Right atrium auricular region (tissue), 2 donors: ENCODE measurements around the gene BPI. TPM values are rescaled to one million over a fixed set of nuclear protein-coding genes. Genes with fewer than 3 reads are reported as not detected.

Experiments used
- DNase-seq: peaks from one replicate; pipeline ENCODE4 v3.0.0-alpha.2; 2019; ENCODE audit warnings: low spot score
- H3K27ac ChIP-seq, 2 donors: fragments of 200-600 bp; sonication (generic); 1 replicate in 1 of 2; 2 replicates in 1 of 2; pipeline ENCODE4 v1.5.1; 2016 to 2019
- H3K27me3 ChIP-seq, 2 donors: fragments of 200-600 bp; sonication (generic); one replicate each; pipeline versions ENCODE4 v1.5.1 to v1.6.0; 2017 to 2019
- H3K36me3 ChIP-seq: fragments of 200-600 bp; sonication (generic); one replicate; pipeline ENCODE4 v1.5.1; 2016
- H3K4me1 ChIP-seq, 2 donors: fragments of 200-600 bp; sonication (generic); one replicate each; pipeline versions ENCODE4 v1.5.1 to v1.6.0; 2017 to 2019
- H3K4me3 ChIP-seq, 2 donors: fragments of 200-600 bp; sonication (generic); 1 replicate in 1 of 2; 2 replicates in 1 of 2; pipeline ENCODE4 v1.5.1; 2017 to 2019; ENCODE audit warnings: mild to moderate bottlenecking in 1 of 2, moderate library complexity in 1 of 2
- H3K9me3 ChIP-seq, 2 donors: fragments of 200-600 bp; sonication (generic); one replicate each; pipeline ENCODE4 v1.5.1; 2019
- total RNA-seq, 2 donors: library from RNA; depleted of rRNA; stranded (reverse); fragments of >200 nt; gene quantifications; one replicate each; pipeline ENCODE4 v1.1.0, GENCODE V29; 2016
- TF ChIP-seq, protein P1 (sequence below), 2 donors: fragments of 200-600 bp; sonication (generic); IDR thresholded peaks; one replicate each; pipeline ENCODE4 v1.5.1; 2019; ENCODE audit warnings: antibody characterized with exemption in 2 of 2

The BPI gene
- total RNA-seq, 2 donors from 2014 or later, result not detected

DNA sequence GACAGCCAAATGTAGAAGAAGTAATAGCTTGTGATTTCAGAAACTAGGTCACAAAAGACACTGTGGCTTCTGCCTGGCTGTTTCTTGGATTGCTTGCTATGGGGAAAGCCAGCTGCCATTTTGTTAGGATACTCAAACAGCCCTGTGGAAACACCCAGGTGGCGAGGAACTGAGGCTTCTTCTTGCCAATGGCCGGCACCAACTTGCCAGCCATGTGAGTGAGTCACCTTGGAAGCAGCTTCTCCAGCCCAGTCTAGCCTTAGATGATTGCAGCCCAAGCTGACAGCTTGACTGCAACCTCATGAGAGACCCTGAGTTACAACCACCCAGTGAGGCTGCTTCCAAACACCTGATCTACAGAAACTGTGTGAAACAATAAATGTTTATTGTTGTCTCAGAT, 31.6 kb upstream of the BPI start:
- H3K4me1 ChIP-seq, result peaks cover 0 to 14% of the 10 kb centered on the region in 2 donors
- H3K27ac ChIP-seq, result peak overlapping the region in 1 of 2 donors; percentile 11
- DNase-seq, result no peak
- TF ChIP-seq, protein P1, sequence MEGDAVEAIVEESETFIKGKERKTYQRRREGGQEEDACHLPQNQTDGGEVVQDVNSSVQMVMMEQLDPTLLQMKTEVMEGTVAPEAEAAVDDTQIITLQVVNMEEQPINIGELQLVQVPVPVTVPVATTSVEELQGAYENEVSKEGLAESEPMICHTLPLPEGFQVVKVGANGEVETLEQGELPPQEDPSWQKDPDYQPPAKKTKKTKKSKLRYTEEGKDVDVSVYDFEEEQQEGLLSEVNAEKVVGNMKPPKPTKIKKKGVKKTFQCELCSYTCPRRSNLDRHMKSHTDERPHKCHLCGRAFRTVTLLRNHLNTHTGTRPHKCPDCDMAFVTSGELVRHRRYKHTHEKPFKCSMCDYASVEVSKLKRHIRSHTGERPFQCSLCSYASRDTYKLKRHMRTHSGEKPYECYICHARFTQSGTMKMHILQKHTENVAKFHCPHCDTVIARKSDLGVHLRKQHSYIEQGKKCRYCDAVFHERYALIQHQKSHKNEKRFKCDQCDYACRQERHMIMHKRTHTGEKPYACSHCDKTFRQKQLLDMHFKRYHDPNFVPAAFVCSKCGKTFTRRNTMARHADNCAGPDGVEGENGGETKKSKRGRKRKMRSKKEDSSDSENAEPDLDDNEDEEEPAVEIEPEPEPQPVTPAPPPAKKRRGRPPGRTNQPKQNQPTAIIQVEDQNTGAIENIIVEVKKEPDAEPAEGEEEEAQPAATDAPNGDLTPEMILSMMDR (IDR thresholded peaks at IDR 0.05), result no peak
- H3K4me3 ChIP-seq, result no peak overlapping the region
- H3K36me3 ChIP-seq, result no peaks in the 10 kb centered on the region
- no peaks in the 10 kb centered on the region for H3K27me3 ChIP-seq
- H3K9me3 ChIP-seq, result no peaks in the 10 kb centered on the region

DNA sequence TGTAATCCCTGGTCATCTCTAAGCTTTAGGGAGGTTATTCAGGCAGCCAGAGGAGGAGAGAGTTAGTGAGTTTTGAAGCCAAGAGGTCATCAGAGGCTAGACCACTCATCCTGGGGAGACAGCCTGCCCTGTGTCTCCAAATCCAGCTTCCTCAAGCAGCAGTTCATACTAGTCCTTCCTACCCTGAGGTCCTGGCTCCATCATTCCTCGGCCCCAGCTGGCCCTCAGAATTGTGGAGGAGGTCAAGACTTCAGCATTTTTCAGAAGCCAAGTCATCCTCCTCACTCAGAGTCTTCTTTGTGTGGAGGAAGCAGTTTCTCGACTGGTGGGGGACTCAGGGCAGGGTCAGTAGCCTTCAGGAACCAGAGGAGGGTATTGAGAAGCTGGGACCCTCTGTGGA, 31.0 kb upstream of the BPI start:
- peak overlapping the region in 1 of 2 donors; percentile 11 for H3K27ac ChIP-seq

DNA sequence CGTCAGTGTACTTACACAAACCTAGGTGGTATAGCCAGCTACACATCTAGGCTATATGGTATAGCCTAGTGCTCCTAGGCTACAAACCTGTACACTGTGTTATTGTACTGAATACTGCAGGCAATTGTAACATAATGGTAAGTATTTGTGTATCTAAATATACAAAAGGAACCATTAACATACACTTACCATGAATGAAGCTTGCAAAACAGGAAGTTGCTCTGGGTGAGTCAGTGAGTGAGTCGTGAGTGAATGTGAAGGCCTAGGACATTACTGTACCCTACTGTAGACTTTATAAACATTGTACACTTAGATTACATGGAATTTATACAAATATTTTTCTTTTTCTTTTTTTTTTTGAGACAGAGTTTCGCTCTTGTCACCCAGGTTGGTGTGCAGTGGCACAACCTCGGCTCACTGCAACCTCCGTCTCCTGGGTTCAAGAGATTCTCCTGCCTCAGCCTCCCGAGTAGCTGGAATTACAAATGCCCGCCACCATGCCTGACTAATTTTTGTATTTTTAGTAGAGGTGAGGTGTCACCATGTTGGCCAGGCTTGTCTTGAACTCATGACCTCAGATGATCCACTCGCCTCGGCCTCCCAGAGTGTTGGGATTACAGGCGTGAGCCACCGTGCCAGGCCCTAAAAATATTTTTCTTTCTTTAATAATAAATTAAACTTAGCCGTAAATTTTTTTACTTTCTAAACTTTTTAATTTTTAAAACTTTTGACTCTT, 28.0 kb upstream of the BPI start:
- Histone ChIP-seq H3K36me3 (no peaks in the 10 kb centered on the region), H3K4me3 (no peak overlapping the region), H3K27me3 (no peaks in the 10 kb centered on the region), H3K27ac (no peak overlapping the region), H3K9me3 (no peaks in the 10 kb centered on the region), H3K4me1 (peaks cover 0 to 7% of the 10 kb centered on the region in 2 donors)
- DNase-seq, result no peak
- TF ChIP-seq, protein P1 (IDR thresholded peaks at IDR 0.05), result no peak

More for the DNA sequence above, 31.0 kb upstream of the BPI start:
- H3K27me3 ChIP-seq, result no peaks in the 10 kb centered on the region
- H3K36me3 ChIP-seq, result no peaks in the 10 kb centered on the region
- DNase-seq, result no peak
- TF ChIP-seq, protein P1 (IDR thresholded peaks at IDR 0.05), result no peak
- H3K4me3 ChIP-seq, result no peak overlapping the region
- H3K9me3 ChIP-seq, result no peaks in the 10 kb centered on the region
- peaks cover 0 to 14% of the 10 kb centered on the region in 2 donors for H3K4me1 ChIP-seq

- H3K4me1 ChIP-seq, result no peaks in the 10 kb centered on the region
- no peaks in the 10 kb centered on the region for H3K9me3 ChIP-seq
- TF ChIP-seq, protein P1 (IDR thresholded peaks at IDR 0.05), result no peak
- no peaks in the 10 kb centered on the region for H3K27me3 ChIP-seq
- no peak overlapping the region for H3K27ac ChIP-seq
- DNase-seq, result no peak
- no peak overlapping the region for H3K4me3 ChIP-seq
- no peaks in the 10 kb centered on the region for H3K36me3 ChIP-seq
These were observed 26.7 kb upstream of the BPI start for GRCh38 chr20:38277285-38277684.

- no peaks in the 10 kb centered on the region for H3K36me3 ChIP-seq
- no peak overlapping the region for H3K27ac ChIP-seq
- no peak overlapping the region for H3K4me3 ChIP-seq
- DNase-seq, result no peak
- H3K9me3 ChIP-seq, result no peaks in the 10 kb centered on the region
- H3K27me3 ChIP-seq, result no peaks in the 10 kb centered on the region
- TF ChIP-seq, protein P1 (IDR thresholded peaks at IDR 0.05), result no peak
- no peaks in the 10 kb centered on the region for H3K4me1 ChIP-seq
These were observed 26.3 kb upstream of the BPI start for GRCh38 chr20:38277691-38278090.

DNA sequence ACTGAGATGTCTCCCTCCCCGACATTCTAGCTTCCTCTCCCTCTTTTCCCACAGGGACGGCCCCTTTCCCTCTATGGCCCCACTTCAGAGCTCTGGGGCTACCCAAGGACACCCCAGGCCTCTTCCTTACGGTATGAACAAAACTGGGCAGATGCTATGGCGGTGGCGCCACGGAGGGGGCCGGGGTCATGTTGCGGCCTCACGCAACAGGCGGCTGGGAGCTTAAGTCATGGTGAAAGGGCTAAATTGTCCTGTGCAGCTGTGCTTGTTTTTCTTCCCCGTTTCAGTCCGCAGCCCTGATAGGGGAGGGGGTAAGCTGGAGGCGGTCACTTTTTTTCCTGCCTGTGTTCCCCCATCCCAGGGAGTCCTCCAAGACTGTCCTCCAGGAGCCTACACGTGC, 25.8 kb upstream of the BPI start:
- H3K4me1 ChIP-seq, result no peaks in the 10 kb centered on the region
- no peak overlapping the region for H3K4me3 ChIP-seq
- no peaks in the 10 kb centered on the region for H3K36me3 ChIP-seq
- H3K27ac ChIP-seq, result no peak overlapping the region
- TF ChIP-seq, protein P1 (IDR thresholded peaks at IDR 0.05), result no peak
- no peaks in the 10 kb centered on the region for H3K9me3 ChIP-seq
- H3K27me3 ChIP-seq, result no peaks in the 10 kb centered on the region
- no peak for DNase-seq
